Vagina (tissue), 2 donors: Measurements from ENCODE around the gene KYAT1.

Source experiments
- CTCF ChIP-seq, 3 experiments: fragments of 450-650 bp in 2 of 3; fragments of 200-600 bp in 1 of 3; sonication (generic) in 1 of 3; IDR thresholded peaks; one replicate each; pipeline ENCODE4 v1.5.1; 2017 to 2019; ENCODE audit warnings: antibody characterized with exemption in 3 of 3, mild to moderate bottlenecking in 2 of 3, moderate library complexity in 2 of 3
- POLR2A ChIP-seq, 2 donors: fragments of 450-650 bp; IDR thresholded peaks; one replicate each; pipeline ENCODE4 v1.6.1; 2017; ENCODE audit warnings: antibody characterized with exemption in 2 of 2, mild to moderate bottlenecking in 2 of 2, moderate library complexity in 2 of 2
- POLR2AphosphoS5 ChIP-seq, 2 donors: sonication (generic); formaldehyde crosslinking; IDR thresholded peaks; one replicate each; pipeline ENCODE4 v1.9.0; 2017; ENCODE audit warnings: antibody characterized with exemption in 2 of 2, mild to moderate bottlenecking in 2 of 2, low read depth in 1 of 2; ENCODE audit not compliant: insufficient read depth in 1 of 2

- no peak for TF ChIP-seq CTCF (IDR thresholded peaks at IDR 0.05)
- TF ChIP-seq POLR2A (IDR thresholded peaks at IDR 0.05), result no peak
- TF ChIP-seq POLR2AphosphoS5 (IDR thresholded peaks at IDR 0.05; ENCODE audit: insufficient read depth in 1 of 2, low read depth in 1 of 2), result no peak
These were observed 36.4 kb downstream of the KYAT1 start for GRCh38 chr9:128845186-128845931.
